Astrocyte of the cerebellum (primary cell): ENCODE results near the gene PDZD4.

Source experiments
- DNase-seq: peaks from one replicate; pipeline ENCODE4 v3.0.0-alpha.2; 2011; ENCODE audit warnings: low read depth
- H3K4me3 ChIP-seq: 2 replicates; pipeline ENCODE4 v1.5.1; 2011; ENCODE audit warnings: mild to moderate bottlenecking, low read depth, low read length, moderate library complexity
- in situ Hi-C: cut with HindIII; loops from 2 replicates; pipeline ENCODE4 v1.10.0; 2017; ENCODE audit warnings: low sequenced_read_pairs
- TF ChIP-seq, protein P1 (sequence below): IDR thresholded peaks from 2 replicates; pipeline ENCODE4 v1.5.1; 2012; ENCODE audit warnings: low read length, low read depth, moderate library complexity, mild to moderate bottlenecking; ENCODE audit errors: missing control alignments

The PDZD4 gene

DNA sequence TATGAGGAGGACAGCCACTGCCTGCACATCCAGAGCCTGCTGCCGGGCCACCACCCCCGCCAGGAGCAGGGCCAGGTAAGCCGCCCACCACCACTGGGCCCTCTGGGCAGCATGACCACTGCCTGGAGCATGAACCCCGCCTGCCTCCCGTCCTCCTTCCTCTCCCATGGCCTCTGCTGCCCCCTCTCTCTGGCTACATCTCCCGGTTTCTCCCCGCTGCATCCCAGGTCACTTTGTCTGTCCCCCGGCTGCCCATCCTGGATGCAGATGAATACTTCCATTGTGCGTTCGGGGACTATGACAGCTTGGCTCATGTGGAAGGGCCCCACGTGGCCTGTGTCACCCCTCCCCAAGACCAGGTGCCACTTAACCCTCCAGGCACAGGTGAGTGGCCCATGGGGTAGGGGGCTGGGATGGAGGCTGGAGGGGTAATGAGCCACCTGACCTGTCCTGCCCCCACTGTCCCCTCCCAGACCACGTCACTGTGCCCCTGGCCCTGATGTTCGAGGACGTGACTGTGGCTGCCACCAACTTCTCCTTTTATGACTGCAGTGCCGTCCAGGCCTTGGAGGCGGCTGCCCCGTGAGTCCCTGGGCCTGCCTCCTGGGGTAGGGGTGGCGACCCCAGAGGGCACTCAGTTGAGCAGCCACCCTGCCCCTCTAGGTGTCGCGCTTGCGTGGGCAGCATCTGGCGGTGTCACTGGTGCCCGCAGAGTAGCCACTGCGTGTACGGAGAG, 60.3 kb downstream of the PDZD4 start:
- no peak overlapping the region for H3K4me3 ChIP-seq
- no peak for DNase-seq
- TF ChIP-seq, protein P1, sequence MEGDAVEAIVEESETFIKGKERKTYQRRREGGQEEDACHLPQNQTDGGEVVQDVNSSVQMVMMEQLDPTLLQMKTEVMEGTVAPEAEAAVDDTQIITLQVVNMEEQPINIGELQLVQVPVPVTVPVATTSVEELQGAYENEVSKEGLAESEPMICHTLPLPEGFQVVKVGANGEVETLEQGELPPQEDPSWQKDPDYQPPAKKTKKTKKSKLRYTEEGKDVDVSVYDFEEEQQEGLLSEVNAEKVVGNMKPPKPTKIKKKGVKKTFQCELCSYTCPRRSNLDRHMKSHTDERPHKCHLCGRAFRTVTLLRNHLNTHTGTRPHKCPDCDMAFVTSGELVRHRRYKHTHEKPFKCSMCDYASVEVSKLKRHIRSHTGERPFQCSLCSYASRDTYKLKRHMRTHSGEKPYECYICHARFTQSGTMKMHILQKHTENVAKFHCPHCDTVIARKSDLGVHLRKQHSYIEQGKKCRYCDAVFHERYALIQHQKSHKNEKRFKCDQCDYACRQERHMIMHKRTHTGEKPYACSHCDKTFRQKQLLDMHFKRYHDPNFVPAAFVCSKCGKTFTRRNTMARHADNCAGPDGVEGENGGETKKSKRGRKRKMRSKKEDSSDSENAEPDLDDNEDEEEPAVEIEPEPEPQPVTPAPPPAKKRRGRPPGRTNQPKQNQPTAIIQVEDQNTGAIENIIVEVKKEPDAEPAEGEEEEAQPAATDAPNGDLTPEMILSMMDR = no peak
- in situ Hi-C loops = no loop called here

DNA sequence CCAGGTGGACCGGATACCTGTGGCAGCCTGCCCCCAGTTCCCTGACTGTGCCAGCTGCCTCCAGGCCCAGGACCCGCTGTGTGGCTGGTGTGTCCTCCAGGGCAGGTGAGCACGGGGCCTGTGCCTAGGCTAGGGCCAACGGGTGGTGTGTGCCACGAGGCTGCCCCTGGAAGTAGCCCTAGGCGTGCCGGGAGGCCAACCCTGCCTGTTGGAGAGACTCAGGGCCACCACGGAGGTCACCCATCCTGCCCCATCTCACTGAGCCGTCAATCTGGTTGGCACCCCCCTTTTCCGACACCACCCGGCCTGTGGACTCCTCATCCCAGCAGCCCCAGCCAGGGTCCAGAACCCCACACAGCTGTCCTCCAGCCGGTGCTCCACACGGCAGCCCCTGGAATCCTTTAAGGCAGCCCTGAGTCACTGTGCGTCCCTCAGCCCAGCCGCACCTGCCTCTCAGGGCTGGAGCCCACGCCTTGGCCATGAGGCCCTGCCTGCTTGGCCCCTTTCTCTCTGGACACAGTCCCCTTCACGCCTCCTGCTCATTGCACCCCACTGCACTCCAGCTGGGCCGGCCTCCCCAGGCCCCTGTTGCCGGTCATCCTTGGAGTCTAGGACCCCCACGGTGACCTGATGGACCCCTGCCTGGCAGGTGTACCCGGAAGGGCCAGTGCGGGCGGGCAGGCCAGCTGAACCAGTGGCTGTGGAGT, 61.0 kb downstream of the PDZD4 start:
- in situ Hi-C loops = no loop called here
- TF ChIP-seq, protein P1 = no peak
- no peak for DNase-seq
- H3K4me3 ChIP-seq = no peak overlapping the region

GRCh38 chrX:153768311-153769157, 61.8 kb downstream of the PDZD4 start:
- no peak for DNase-seq
- TF ChIP-seq, protein P1 = no peak
- in situ Hi-C loops = no loop called here
- no peak overlapping the region for H3K4me3 ChIP-seq

GRCh38 chrX:153767674-153768055, 62.7 kb downstream of the PDZD4 start:
- TF ChIP-seq, protein P1 = no peak
- no peak overlapping the region for H3K4me3 ChIP-seq
- in situ Hi-C loops = no loop called here
- no peak for DNase-seq

DNA sequence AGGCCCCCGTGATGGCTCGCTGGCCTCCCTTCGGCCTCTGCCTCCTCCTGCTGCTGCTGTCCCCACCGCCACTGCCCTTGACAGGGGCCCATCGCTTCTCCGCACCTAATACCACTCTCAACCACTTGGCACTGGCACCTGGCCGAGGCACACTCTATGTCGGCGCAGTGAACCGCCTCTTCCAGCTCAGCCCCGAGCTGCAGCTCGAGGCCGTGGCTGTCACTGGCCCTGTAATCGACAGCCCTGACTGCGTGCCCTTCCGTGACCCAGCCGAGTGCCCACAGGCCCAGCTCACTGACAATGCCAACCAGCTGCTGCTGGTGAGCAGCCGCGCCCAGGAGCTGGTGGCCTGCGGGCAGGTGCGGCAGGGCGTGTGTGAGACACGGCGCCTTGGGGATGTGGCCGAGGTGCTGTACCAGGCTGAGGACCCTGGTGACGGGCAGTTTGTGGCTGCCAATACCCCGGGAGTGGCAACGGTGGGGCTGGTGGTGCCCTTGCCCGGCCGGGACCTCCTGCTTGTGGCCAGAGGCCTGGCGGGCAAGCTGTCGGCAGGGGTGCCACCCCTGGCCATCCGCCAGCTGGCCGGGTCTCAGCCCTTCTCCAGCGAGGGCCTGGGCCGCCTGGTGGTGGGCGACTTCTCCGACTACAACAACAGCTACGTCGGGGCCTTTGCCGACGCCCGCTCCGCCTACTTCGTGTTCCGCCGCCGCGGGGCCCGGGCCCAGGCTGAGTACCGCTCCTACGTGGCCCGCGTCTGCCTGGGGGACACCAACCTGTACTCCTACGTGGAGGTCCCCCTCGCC, 63.3 kb downstream of the PDZD4 start:
- in situ Hi-C loops = no loop called here
- H3K4me3 ChIP-seq = no peak overlapping the region
- DNase-seq = no peak
- TF ChIP-seq, protein P1 = no peak
